H9 (cell line): ENCODE measurements around the gene COA5. TPM values are rescaled to one million over a fixed set of nuclear protein-coding genes. Genes with fewer than 3 reads are reported as not detected.

Experiments
- DNase-seq: peaks from one replicate; pipeline ENCODE4 v3.0.0-alpha.2; 2017
- H2AFZ ChIP-seq: one replicate; pipeline ENCODE4 v1.6.1; 2013; ENCODE audit warnings: mild to moderate bottlenecking, low read length, control low read depth, moderate library complexity
- H2AK5ac ChIP-seq: 2 replicates; pipeline ENCODE4 v1.6.1; 2013; ENCODE audit warnings: low read length, control low read depth, mixed read lengths; ENCODE audit not compliant: insufficient read length
- H2BK120ac ChIP-seq: one replicate; pipeline ENCODE4 v1.6.1; 2013; ENCODE audit warnings: low read depth, mild to moderate bottlenecking, low read length, control low read depth, inconsistent platforms; ENCODE audit not compliant: poor library complexity, severe bottlenecking
- H2BK12ac ChIP-seq: 2 replicates; pipeline ENCODE4 v1.6.1; 2013; ENCODE audit warnings: low read length, control low read depth, mixed read lengths, low read depth; ENCODE audit not compliant: insufficient read length
- H2BK15ac ChIP-seq: 2 replicates; pipeline ENCODE4 v1.6.1; 2013; ENCODE audit warnings: low read depth, low read length, control low read depth
- H2BK20ac ChIP-seq: one replicate; pipeline ENCODE4 v1.6.1; 2013; ENCODE audit warnings: low read depth, mild to moderate bottlenecking, low read length, control low read depth, inconsistent platforms; ENCODE audit not compliant: poor library complexity, severe bottlenecking
- H2BK5ac ChIP-seq: 2 replicates; pipeline ENCODE4 v1.6.1; 2013; ENCODE audit warnings: low read length, control low read depth, mixed read lengths; ENCODE audit not compliant: insufficient read length
- H3K14ac ChIP-seq: 2 replicates; pipeline ENCODE4 v1.6.1; 2013; ENCODE audit warnings: low read length, control low read depth; ENCODE audit not compliant: insufficient read depth
- H3K18ac ChIP-seq: 2 replicates; pipeline ENCODE4 v1.6.1; 2013; ENCODE audit warnings: low read depth, mild to moderate bottlenecking, mixed read lengths, low read length, control low read depth; ENCODE audit not compliant: insufficient read length
- H3K23ac ChIP-seq: 2 replicates; pipeline ENCODE4 v1.6.1; 2013; ENCODE audit warnings: low read length, control low read depth, mixed read lengths, low read depth; ENCODE audit not compliant: insufficient read length
- H3K23me2 ChIP-seq: 2 replicates; pipeline ENCODE4 v1.6.1; 2013; ENCODE audit warnings: low read depth, mild to moderate bottlenecking, mixed read lengths, low read length, control low read depth; ENCODE audit not compliant: insufficient read length, poor library complexity, severe bottlenecking
- H3K27ac ChIP-seq: 2 replicates; pipeline ENCODE4 v1.5.1; 2013; ENCODE audit warnings: low read length, control low read depth, mixed read lengths, low read depth; ENCODE audit not compliant: insufficient read length
- H3K27me3 ChIP-seq: 2 replicates; pipeline ENCODE4 v1.6.1; 2013; ENCODE audit warnings: low read length, control low read depth, inconsistent platforms; ENCODE audit not compliant: insufficient read depth
- H3K4ac ChIP-seq: 2 replicates; pipeline ENCODE4 v1.6.1; 2013; ENCODE audit warnings: low read depth, mild to moderate bottlenecking, control low read depth, inconsistent platforms, low read length, moderate library complexity
- H3K4me1 ChIP-seq: 2 replicates; pipeline ENCODE4 v1.6.1; 2013; ENCODE audit warnings: low read length, control low read depth, inconsistent platforms; ENCODE audit not compliant: insufficient read depth
- H3K4me2 ChIP-seq: 2 replicates; pipeline ENCODE4 v1.6.1; 2013; ENCODE audit warnings: low read length, control low read depth, mixed read lengths; ENCODE audit not compliant: insufficient read length, insufficient read depth
- H3K56ac ChIP-seq: 2 replicates; pipeline ENCODE4 v1.6.1; 2013; ENCODE audit warnings: low read depth, mild to moderate bottlenecking, mixed read lengths, low read length, control low read depth; ENCODE audit not compliant: insufficient read length
- H3K79me1 ChIP-seq: 2 replicates; pipeline ENCODE4 v1.6.1; 2013; ENCODE audit warnings: low read depth, mild to moderate bottlenecking, moderate library complexity, low read length, control low read depth, inconsistent platforms; ENCODE audit not compliant: insufficient read depth, poor library complexity, severe bottlenecking
- H3K79me2 ChIP-seq: 2 replicates; pipeline ENCODE4 v1.6.1; 2013; ENCODE audit warnings: low read length, control low read depth, inconsistent platforms; ENCODE audit not compliant: insufficient read depth
- H3K9ac ChIP-seq: 2 replicates; pipeline ENCODE4 v1.6.1; 2013; ENCODE audit warnings: low read length, control low read depth, mixed read lengths; ENCODE audit not compliant: insufficient read length; ENCODE audit errors: extremely low read depth
- H3K9me3 ChIP-seq: one replicate; pipeline ENCODE4 v1.6.1; 2013; ENCODE audit warnings: low read depth, low read length, inconsistent platforms; ENCODE audit not compliant: control insufficient read depth
- H3T11ph ChIP-seq: one replicate; pipeline ENCODE4 v1.6.1; 2013; ENCODE audit warnings: mild to moderate bottlenecking, low read length, control low read depth, inconsistent platforms
- H4K20me1 ChIP-seq: one replicate; pipeline ENCODE4 v1.6.1; 2013; ENCODE audit not compliant: control insufficient read depth, insufficient read length, insufficient read depth
- H4K5ac ChIP-seq: 2 replicates; pipeline ENCODE4 v1.6.1; 2013; ENCODE audit warnings: low read depth, mild to moderate bottlenecking, mixed read lengths, low read length, control low read depth; ENCODE audit not compliant: insufficient read length
- H4K8ac ChIP-seq: replicated peaks from 2 replicates; pipeline ENCODE4 v1.6.1; 2013; ENCODE audit warnings: low read length, control low read depth, mixed read lengths, low read depth; ENCODE audit not compliant: insufficient read length
- H4K91ac ChIP-seq: 2 replicates; pipeline ENCODE4 v1.6.1; 2013; ENCODE audit warnings: low read depth, mild to moderate bottlenecking, moderate library complexity, mixed read lengths, low read length, control low read depth; ENCODE audit not compliant: insufficient read length
- H3K27ac Mint-ChIP-seq, 3 experiments: 2 replicates in 2 of 3; 3 replicates in 1 of 3; pipeline ENCODE4 v1.8.0; 2020 to 2021; ENCODE audit warnings: mixed read lengths in 3 of 3, mild to moderate bottlenecking in 1 of 3, moderate library complexity in 1 of 3
- H3K27me3 Mint-ChIP-seq: 2 replicates; pipeline ENCODE4 v1.8.0; 2021; ENCODE audit warnings: low read depth, mild to moderate bottlenecking, moderate library complexity, mixed read lengths
- H3K36me3 Mint-ChIP-seq, 3 experiments: 2 replicates in 2 of 3; 3 replicates in 1 of 3; pipeline ENCODE4 v1.8.0; 2020 to 2021; ENCODE audit warnings: low read depth in 3 of 3, mixed read lengths in 3 of 3; ENCODE audit not compliant: insufficient read depth in 1 of 3
- H3K4me1 Mint-ChIP-seq, 2 experiments: 2 replicates each; pipeline ENCODE4 v1.8.0; 2020; ENCODE audit warnings: mixed read lengths in 2 of 2
- H3K4me3 Mint-ChIP-seq, 2 experiments: 2 replicates in 1 of 2; 3 replicates in 1 of 2; pipeline ENCODE4 v1.8.0; 2020 to 2021; ENCODE audit warnings: mild to moderate bottlenecking in 2 of 2, mixed read lengths in 2 of 2, moderate library complexity in 1 of 2
- H3K9me3 Mint-ChIP-seq, 2 experiments: 2 replicates in 1 of 2; 3 replicates in 1 of 2; pipeline ENCODE4 v1.8.0; 2020; ENCODE audit warnings: mild to moderate bottlenecking in 2 of 2, mixed read lengths in 2 of 2, moderate library complexity in 1 of 2
- WGBS: extraction: QIAGEN DNeasy Blood & Tissue Kit; methylation state at CpG from one replicate; pipeline ENCODE4 v1.1.7; 2013; ENCODE audit warnings: missing lambda C conversion rate, low lambda C conversion rate, mixed read lengths; ENCODE audit not compliant: insufficient read length; ENCODE audit errors: extremely low coverage; 5-methylcytosine and 5-hydroxymethylcytosine counted together
- total RNA-seq: library from RNA; stranded (reverse); gene quantifications from 2 replicates; pipeline ENCODE4 v1.2.1, GENCODE V29; 2021
- TF ChIP-seq, protein P1 (sequence below): fragments of 200-600 bp; sonication (generic); conservative IDR thresholded peaks from 3 replicates; pipeline ENCODE4 v1.8.0; 2021; ENCODE audit warnings: antibody characterized with exemption, mild to moderate bottlenecking

COA5 gene
- total RNA-seq, 1 experiment from 2014 or later = 23.6 TPM

DNA sequence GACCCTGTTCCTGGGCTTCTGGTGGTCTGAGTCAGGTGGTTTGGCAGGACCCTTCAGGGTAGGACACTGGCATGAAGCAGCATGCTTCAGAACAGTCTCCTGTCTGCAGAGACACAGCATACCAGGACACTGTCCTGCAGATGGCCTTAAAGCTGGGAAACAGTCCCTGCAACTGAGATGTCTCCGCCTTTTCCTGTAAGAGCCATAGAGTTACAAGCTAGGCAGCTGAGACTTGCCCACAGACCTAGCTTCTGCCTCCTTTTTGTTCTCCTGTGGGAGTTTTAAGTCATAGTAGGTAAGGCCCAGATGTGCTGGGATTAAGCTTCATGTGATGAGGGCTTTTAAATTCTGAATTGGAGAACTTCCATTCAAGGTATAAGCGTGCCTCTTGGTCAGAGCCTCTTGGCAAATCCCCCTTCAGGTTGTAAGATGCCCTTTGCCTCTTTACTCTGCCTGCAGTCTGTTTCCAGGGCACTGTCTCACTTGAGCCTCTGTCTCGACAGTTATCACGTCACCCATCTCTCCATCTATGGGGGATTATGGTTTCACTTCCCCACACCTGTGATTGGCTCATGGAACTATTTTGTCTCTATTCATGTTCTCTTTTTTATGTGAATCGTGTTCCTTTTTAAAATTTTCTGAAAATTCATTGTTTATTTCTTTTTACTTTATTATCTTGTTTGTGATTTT, 51.8 kb downstream of the COA5 start:
- H3T11ph ChIP-seq = no peak overlapping the region
- no peak overlapping the region for H2BK20ac ChIP-seq
- H3K23ac ChIP-seq = no peak overlapping the region
- H3K9me3 ChIP-seq = no peaks in the 10 kb centered on the region
- Mint-ChIP-seq H3K27ac (no peak overlapping the region), H3K36me3 (peaks cover 19 to 92% (median 60%) of the 10 kb centered on the region in 3 experiments), H3K4me3 (no peak overlapping the region), H3K4me1 (no peaks in the 10 kb centered on the region), H3K9me3 (no peaks in the 10 kb centered on the region), H3K27me3 (no peaks in the 10 kb centered on the region)
- no peak overlapping the region for H2AK5ac ChIP-seq
- no peak for DNase-seq
- H2BK5ac ChIP-seq = no peak overlapping the region
- H4K91ac ChIP-seq = no peak overlapping the region
- H3K4me2 ChIP-seq = no peak overlapping the region
- H3K4ac ChIP-seq = no peak overlapping the region
- no peaks in the 10 kb centered on the region for H3K27me3 ChIP-seq
- no peak overlapping the region for H2BK120ac ChIP-seq
- no peaks in the 10 kb centered on the region for H3K79me2 ChIP-seq
- no peak overlapping the region for H3K9ac ChIP-seq
- no peak overlapping the region for H3K14ac ChIP-seq
- H3K4me1 ChIP-seq = no peaks in the 10 kb centered on the region
- H3K18ac ChIP-seq = no peak overlapping the region
- TF ChIP-seq, protein P1, sequence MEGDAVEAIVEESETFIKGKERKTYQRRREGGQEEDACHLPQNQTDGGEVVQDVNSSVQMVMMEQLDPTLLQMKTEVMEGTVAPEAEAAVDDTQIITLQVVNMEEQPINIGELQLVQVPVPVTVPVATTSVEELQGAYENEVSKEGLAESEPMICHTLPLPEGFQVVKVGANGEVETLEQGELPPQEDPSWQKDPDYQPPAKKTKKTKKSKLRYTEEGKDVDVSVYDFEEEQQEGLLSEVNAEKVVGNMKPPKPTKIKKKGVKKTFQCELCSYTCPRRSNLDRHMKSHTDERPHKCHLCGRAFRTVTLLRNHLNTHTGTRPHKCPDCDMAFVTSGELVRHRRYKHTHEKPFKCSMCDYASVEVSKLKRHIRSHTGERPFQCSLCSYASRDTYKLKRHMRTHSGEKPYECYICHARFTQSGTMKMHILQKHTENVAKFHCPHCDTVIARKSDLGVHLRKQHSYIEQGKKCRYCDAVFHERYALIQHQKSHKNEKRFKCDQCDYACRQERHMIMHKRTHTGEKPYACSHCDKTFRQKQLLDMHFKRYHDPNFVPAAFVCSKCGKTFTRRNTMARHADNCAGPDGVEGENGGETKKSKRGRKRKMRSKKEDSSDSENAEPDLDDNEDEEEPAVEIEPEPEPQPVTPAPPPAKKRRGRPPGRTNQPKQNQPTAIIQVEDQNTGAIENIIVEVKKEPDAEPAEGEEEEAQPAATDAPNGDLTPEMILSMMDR = no peak
- no peaks in the 10 kb centered on the region for H3K23me2 ChIP-seq
- whole genome bisulfite sequencing = no CpG with 5 or more reads among the region's 5 CpGs
- no peak overlapping the region for H3K56ac ChIP-seq
- H2AFZ ChIP-seq = no peak overlapping the region
- H3K27ac ChIP-seq = no peak overlapping the region
- no peak overlapping the region for H2BK15ac ChIP-seq
- H4K5ac ChIP-seq = no peak overlapping the region
- H3K79me1 ChIP-seq = no peaks in the 10 kb centered on the region
- H4K8ac ChIP-seq = no peak overlapping the region
- H4K20me1 ChIP-seq = no peaks in the 10 kb centered on the region
- H2BK12ac ChIP-seq = no peak overlapping the region
